ENCODE data around the gene ZNF668.

DNA sequence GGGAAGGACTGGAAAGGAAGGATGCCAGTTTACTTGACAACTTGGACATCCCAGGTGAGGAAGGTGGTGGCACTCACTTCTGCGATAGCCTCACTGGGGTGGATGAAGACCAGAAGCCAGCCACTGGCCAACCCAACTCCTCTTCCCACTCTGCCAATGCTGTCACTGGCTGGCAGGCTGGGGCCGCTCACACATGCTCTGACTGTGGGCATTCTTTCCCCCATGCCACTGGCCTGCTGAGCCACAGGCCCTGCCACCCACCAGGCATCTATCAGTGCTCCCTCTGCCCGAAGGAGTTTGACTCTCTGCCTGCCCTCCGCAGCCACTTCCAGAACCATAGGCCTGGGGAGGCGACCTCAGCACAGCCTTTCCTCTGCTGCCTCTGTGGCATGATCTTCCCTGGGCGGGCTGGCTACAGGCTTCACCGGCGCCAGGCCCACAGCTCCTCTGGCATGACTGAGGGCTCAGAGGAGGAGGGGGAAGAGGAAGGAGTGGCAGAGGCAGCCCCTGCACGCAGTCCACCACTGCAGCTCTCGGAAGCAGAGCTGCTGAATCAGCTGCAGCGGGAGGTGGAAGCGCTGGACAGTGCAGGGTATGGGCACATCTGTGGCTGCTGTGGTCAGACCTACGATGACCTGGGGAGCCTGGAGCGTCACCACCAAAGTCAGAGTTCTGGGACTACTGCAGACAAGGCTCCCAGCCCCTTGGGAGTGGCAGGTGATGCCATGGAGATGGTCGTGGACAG, 4.7 kb upstream of the ZNF668 start:
- TF ChIP-seq CREB5 (CRISPR knock-in tag; IDR thresholded peaks at IDR 0.05; ENCODE audit: low read depth) (no peak), TCF4 (CRISPR knock-in tag; IDR thresholded peaks at IDR 0.05; ENCODE audit: borderline replicate concordance) (no peak), ZC3H10 (CRISPR knock-in tag; IDR thresholded peaks at IDR 0.05) (no peak), ZFP30 (CRISPR knock-in tag; IDR thresholded peaks at IDR 0.05) (no peak)
